Measurements from ENCODE around the gene NDUFB10. TPM values are rescaled to one million over a fixed set of nuclear protein-coding genes. Genes with fewer than 3 reads are reported as not detected.

The NDUFB10 gene
- total and polyA plus RNA-seq, 2 experiments from 2014 or later: 244 to 495 TPM

DNA sequence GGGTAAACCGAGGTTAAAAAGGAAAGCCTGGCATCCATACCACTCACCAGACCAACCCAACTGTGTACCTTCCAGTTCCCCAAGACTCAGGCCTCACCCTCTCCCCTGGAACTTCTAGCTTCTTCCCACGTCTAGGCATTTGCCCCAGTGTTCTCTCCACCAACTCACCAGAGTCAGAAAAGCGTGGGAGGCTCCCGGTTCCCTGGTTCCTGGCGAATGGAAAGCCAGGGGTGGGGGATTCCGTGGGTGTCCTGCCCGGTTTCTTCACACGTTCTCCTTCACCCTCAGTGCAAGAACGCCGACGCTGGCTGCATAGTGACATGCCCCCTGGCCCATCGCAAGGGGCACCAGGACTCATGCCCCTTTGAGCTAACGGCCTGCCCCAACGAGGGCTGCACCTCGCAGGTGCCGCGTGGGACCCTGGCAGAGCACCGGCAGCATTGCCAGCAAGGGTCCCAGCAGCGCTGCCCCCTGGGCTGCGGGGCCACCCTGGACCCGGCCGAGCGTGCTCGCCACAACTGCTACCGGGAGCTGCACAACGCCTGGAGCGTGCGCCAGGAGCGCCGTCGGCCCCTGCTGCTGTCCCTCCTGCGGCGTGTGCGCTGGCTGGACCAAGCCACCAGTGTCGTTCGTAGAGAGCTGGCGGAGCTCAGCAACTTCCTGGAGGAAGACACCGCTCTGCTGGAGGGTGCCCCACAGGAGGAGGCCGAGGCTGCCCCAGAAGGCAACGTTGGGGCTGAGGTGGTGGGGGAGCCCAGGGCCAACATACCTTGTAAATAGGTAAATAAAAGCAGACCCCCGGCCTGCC lies 9.0 kb downstream of the NDUFB10 start (continued):
- TF ChIP-seq, protein P1, sequence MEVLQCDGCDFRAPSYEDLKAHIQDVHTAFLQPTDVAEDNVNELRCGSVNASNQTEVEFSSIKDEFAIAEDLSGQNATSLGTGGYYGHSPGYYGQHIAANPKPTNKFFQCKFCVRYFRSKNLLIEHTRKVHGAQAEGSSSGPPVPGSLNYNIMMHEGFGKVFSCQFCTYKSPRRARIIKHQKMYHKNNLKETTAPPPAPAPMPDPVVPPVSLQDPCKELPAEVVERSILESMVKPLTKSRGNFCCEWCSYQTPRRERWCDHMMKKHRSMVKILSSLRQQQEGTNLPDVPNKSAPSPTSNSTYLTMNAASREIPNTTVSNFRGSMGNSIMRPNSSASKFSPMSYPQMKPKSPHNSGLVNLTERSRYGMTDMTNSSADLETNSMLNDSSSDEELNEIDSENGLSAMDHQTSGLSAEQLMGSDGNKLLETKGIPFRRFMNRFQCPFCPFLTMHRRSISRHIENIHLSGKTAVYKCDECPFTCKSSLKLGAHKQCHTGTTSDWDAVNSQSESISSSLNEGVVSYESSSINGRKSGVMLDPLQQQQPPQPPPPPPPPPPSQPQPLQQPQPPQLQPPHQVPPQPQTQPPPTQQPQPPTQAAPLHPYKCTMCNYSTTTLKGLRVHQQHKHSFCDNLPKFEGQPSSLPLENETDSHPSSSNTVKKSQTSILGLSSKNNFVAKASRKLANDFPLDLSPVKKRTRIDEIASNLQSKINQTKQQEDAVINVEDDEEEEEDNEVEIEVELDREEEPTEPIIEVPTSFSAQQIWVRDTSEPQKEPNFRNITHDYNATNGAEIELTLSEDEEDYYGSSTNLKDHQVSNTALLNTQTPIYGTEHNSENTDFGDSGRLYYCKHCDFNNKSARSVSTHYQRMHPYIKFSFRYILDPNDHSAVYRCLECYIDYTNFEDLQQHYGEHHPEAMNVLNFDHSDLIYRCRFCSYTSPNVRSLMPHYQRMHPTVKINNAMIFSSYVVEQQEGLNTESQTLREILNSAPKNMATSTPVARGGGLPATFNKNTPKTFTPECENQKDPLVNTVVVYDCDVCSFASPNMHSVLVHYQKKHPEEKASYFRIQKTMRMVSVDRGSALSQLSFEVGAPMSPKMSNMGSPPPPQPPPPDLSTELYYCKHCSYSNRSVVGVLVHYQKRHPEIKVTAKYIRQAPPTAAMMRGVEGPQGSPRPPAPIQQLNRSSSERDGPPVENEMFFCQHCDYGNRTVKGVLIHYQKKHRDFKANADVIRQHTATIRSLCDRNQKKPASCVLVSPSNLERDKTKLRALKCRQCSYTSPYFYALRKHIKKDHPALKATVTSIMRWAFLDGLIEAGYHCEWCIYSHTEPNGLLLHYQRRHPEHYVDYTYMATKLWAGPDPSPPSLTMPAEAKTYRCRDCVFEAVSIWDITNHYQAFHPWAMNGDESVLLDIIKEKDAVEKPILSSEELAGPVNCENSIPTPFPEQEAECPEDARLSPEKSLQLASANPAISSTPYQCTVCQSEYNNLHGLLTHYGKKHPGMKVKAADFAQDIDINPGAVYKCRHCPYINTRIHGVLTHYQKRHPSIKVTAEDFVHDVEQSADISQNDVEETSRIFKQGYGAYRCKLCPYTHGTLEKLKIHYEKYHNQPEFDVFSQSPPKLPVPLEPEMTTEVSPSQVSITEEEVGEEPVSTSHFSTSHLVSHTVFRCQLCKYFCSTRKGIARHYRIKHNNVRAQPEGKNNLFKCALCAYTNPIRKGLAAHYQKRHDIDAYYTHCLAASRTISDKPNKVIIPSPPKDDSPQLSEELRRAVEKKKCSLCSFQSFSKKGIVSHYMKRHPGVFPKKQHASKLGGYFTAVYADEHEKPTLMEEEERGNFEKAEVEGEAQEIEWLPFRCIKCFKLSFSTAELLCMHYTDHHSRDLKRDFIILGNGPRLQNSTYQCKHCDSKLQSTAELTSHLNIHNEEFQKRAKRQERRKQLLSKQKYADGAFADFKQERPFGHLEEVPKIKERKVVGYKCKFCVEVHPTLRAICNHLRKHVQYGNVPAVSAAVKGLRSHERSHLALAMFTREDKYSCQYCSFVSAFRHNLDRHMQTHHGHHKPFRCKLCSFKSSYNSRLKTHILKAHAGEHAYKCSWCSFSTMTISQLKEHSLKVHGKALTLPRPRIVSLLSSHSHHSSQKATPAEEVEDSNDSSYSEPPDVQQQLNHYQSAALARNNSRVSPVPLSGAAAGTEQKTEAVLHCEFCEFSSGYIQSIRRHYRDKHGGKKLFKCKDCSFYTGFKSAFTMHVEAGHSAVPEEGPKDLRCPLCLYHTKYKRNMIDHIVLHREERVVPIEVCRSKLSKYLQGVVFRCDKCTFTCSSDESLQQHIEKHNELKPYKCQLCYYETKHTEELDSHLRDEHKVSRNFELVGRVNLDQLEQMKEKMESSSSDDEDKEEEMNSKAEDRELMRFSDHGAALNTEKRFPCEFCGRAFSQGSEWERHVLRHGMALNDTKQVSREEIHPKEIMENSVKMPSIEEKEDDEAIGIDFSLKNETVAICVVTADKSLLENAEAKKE (CRISPR knock-in tag; IDR thresholded peaks at IDR 0.05): no peak
- no peak for TF ChIP-seq EZH2 (IDR thresholded peaks at IDR 0.05; ENCODE audit: low read depth, unreplicated experiment)
- TF ChIP-seq, protein P2, sequence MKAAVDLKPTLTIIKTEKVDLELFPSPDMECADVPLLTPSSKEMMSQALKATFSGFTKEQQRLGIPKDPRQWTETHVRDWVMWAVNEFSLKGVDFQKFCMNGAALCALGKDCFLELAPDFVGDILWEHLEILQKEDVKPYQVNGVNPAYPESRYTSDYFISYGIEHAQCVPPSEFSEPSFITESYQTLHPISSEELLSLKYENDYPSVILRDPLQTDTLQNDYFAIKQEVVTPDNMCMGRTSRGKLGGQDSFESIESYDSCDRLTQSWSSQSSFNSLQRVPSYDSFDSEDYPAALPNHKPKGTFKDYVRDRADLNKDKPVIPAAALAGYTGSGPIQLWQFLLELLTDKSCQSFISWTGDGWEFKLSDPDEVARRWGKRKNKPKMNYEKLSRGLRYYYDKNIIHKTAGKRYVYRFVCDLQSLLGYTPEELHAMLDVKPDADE (IDR thresholded peaks at IDR 0.05): no peak

DNA sequence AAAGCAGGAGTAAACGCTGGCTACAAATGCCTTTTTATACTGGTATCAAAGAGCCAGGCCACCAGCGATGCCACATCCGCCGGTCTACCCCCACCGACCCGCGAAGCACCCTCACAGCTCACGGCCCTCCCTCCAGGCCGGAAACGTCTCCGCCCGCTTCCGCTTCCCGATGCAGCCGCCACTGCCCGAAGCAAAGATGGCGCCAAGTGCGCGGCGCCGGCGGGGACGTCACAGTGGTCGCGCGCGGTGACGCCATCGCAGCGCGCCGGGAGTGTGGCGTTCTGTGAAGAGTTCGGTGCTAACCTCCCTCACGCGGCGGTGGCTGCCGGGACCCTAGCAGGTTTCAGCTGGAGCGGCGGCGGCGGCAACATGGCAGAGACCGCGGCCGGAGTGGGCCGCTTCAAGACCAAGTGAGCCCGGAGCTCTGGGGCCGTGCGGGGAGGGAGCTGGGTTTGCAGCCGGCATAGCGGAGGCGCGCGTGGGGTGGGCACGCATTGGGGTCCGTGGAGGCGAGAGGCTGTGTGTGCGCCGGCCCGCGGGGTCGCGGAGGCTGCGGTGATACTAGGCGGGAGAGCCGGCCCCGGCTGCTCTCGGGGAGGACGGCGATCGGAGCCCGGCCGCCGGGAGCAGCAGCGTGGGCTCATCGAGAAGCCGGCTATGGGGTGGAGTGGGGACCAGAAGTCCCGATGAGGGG lies 12.6 kb downstream of the NDUFB10 start, which contains the start of gene TBL3:
TSS of gene TBL3 (plus strand) at position 258 of the 694 bp plus-strand sequence. CDS start at position 370, 112 bp downstream.
- no peaks in the 10 kb centered on the region for H3F3A ChIP-seq (replicated peaks; ENCODE audit: low read depth)
- peak; percentile 94 for ATAC-seq

More for the DNA sequence above, 12.6 kb downstream of the NDUFB10 start, which contains the start of gene TBL3:
- Histone ChIP-seq H3K27ac (ENCODE audit: low read depth) (peak within 1 kb of the TSS; percentile 82; the same call in 1 of the 2 replicates), H3K27me3 (ENCODE audit: insufficient read depth) (no peaks in the 10 kb centered on the region), H2AFZ (peak within 1 kb of the TSS; percentile 80), H3K4me3 (peak within 1 kb of the TSS; percentile 96), H3K79me2 (replicated peaks; ENCODE audit: insufficient read depth) (peaks cover 21% of the 10 kb centered on the region), H3K9me2 (ENCODE audit: insufficient read depth) (no peaks in the 10 kb centered on the region), H3K4me2 (peak within 1 kb of the TSS; percentile 81), H4K20me1 (replicated peaks; ENCODE audit: insufficient read depth) (no peaks in the 10 kb centered on the region; the same call in none of the 2 replicates), H3K36me3 (ENCODE audit: insufficient read depth) (no peaks in the 10 kb centered on the region), H3K4me1 (ENCODE audit: insufficient read depth) (peaks cover 14% of the 10 kb centered on the region; the same call in 1 of the 2 replicates)
- H3K27ac Mint-ChIP-seq: peak within 1 kb of the TSS; percentile 97
- TF ChIP-seq, protein P2 (IDR thresholded peaks at IDR 0.05): peak; percentile 99
- TF ChIP-seq NANOG (IDR thresholded peaks at IDR 0.05; ENCODE audit: borderline replicate concordance): no peak
- peak; percentile 100 for TF ChIP-seq CREB1 (CRISPR knock-in tag; IDR thresholded peaks at IDR 0.05; ENCODE audit: low read depth)
- TF ChIP-seq POLR2AphosphoS5 (IDR thresholded peaks at IDR 0.05; ENCODE audit: low read depth): peak; percentile 93
- peaks cover 23% of the 10 kb centered on the region for H3K27me3 Mint-ChIP-seq (ENCODE audit: insufficient read depth, low read depth, poor library complexity)
- peaks cover 16% of the 10 kb centered on the region for H3K36me3 Mint-ChIP-seq (ENCODE audit: low read depth)
- H3K4me1 Mint-ChIP-seq: peaks cover 12% of the 10 kb centered on the region
- peaks cover 3% of the 10 kb centered on the region; the same call in 1 of the 3 replicates for H3K9me3 Mint-ChIP-seq
- H3K4me3 Mint-ChIP-seq: peak within 1 kb of the TSS; percentile 99
- DNase-seq (ENCODE audit: low spot score): peak; percentile 96
